ENCODE data around the gene PSMB9.
"Not testable (repeated sequence)": the region's sequence is repeated elsewhere in the genome, so short reads cannot be mapped to it uniquely, and the experiment has no call there.

Gene PSMB9

DNA sequence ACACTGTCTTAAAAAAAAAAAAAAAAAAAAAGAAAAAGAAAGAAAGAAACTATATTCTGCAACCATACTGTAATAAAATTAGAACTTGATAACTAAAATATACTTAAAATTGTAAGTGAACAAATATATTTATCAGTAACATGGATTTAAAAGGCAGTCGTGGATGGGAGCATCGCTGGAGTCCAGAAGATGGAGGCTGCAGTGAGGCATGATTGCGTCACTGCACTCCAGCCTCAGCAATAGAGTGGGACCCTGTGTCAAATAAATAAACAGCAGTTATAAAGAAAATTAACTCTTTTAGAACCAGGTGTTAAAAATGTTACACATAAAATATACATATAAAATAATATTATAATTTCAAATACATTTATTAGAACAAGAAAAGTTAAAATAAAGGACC lies 8.7 kb downstream of the PSMB9 start:
- no peak for DNase-seq (ENCODE audit: low spot score)

DNA sequence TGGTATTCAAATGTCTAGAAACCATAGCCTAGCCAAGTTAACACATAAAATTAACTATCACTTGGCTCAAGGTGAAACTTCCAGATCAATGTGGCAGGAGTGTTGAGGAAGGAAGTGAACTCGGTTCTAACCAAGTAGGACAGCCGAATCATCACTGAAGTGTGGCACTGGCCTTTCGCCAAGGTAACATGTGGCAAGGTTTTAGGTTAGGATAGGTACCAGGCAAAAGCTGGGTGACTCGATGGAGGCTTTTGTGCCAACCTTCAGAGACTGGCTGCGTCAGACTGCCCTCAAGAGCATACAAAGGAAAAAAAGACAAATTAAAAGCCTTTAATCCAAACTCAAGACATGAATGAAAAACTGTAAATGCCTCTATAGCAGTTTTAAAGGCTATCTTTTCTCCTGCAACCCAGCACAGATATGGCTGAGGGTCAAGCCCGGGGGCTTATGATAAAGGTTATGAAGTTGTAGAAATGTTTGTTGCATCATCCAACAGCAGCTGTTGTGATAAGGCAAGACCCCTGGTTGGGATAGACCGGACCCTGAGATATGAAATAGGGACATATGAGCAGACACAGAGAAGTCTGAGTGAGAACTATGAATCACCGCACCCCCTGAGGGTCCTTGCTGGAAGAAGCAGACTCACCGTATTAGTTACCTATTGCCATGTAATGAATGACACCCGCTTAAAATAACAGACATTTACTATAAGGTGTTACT lies 11.9 kb downstream of the PSMB9 start:
- no peak for DNase-seq (ENCODE audit: low spot score)

DNA sequence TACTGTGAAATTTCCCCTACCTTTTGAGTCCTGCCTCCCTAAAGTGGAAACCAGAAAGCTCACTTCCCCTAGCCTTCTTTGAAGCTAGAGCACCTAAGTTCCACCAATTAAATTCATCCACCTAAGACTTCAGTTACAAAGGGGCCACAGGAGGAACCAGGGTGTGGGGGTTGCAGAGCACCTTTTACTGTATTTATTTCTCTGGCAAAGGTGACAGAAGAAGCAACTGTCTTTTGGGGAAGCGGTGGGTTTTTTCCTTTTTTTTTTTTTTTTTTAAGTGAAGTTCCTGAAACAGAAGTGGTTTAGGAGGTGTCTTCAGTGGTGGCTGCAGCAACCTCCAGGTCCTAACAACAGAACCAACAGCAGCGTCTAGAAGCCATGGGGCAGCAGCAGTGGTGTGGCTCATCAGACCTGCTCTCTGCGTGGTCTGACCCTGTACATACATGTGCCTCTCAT lies 13.1 kb downstream of the PSMB9 start:
- DNase-seq (ENCODE audit: low spot score): peak; percentile 53

DNA sequence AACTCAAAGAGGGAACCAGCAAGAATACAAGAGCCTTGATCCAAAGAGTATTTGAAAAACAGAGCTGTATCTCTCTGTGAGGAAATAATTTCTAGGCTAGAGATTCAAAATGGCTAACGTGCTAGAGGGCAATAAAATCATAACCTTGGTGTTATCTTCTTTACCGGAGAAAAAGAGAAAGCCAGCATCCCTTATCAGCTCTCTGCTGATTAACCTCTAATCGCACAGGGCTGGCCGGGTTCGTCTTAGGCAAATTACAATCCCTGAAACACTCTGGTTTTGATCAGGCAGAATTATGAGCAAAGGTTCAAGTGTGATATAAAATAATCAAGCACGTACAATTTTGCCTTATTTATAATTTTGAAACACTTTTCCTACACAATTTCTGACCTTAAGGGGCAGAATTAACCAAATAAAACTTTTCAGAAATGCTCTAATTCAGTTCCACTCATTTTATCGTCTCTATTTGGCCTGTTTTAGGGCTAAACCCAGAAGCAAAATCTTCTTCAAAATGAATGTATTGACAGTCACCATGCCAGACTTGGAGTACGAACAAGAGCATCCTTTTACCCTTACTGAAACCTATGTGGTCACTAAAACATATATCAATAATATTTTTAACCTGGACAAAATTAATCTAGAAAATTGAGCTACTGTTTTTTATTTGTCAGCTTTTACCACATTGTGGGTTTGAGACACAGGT lies 13.7 kb downstream of the PSMB9 start:
- DNase-seq (ENCODE audit: low spot score): no peak

DNA sequence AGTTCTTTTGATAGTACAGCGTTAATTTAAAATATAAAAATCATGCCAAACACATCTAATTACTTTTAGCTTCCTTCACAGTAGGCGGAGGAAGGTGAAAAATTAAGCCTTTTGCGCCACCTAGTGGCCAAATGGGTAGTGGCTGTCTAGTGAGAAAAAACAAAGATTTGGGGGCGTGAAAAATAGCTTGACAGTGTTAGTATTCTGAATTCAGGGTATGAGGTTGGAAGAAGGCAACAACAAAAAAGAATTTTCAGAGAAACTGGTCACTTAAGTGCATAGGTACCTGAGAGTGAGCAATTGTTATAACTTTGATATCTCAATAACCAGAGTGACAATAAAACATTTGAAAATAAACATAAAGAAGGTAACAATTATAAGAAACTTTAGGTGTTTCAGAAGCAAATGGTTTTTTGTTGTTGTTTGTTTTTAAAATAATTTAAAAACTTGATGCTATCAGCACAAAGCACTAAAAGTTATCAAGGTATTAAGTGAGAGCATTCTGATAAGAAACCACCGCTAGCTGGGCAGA lies 14.3 kb downstream of the PSMB9 start:
- peak; percentile 67 for DNase-seq (ENCODE audit: low spot score)

DNA sequence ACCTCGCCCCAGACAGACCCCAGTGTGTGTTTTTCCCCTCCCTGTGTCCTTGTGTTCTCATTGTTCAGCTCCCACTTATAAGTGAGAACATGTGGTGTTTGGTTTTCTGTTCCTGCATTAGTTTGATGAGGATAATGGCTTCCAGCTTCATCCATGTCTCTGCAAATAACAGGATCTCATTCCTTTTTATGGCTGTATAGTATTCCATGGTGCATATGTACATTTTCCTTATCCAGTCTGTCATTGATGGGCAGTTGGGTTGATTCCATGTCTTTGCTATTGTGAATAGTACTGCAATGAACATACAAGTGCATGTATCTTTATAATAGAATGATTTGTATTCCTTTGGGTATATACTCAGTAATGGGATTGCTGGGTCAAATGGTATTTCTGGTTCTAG lies 20.0 kb downstream of the PSMB9 start:
- not testable (repeated sequence) for DNase-seq (ENCODE audit: low spot score)

DNA sequence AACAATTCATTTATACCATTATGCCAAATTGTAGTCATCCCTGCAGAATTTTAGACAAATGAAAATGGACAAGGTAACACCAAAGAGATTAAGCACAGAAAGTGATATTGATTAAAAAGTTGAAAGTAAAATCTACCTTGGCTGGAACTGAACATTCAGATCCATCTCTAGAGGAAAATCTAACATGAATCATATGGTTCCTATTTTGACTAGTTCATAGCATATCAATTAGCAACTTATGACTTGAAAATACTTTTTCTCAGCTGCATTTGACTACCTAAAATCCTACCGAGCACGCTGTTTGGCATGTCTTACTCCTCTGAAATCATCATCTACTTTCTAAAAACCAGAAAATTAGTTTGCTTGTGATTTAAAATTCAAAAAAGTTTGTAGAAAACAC lies 22.6 kb downstream of the PSMB9 start:
- no peak for DNase-seq (ENCODE audit: low spot score)

DNA sequence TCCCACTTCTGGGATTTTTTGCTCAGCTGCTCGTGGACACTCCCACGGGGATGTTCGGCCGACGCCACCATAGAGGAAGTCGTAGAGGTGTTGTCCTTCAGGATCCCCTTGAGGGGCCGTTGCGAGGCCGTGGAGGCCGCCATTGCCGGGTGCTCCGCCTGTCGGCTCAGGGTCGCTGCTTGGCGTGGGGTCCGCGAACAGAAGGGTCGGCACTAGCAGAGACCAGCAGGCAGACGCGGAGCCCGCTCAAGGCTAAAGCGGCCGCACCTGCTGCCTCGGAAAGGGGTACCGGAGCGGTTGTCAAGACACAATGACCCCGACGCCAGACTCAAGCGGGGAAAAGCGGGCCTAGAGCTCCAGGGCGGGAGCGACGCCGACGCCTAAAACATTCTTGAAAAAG lies 25.7 kb downstream of the PSMB9 start:
- no peak for DNase-seq (ENCODE audit: low spot score)

DNA sequence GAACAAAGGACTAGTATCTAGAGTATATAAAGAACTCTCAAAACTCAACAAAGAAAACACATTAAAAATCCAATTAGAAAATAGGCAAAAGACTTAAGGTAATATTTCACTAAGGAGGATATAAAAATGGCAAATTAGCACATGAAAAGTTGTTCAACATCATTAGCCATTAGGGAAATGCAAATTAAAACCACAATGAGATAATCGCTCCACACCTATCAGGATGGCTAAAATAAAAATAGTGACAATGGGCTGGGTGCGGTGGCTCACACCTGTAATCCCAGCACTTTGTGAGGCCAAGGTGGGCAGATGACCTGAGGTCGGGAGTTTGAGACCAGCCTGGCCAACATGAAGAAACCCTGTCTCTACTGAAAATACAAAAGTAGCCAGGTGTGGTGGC lies 27.0 kb downstream of the PSMB9 start:
- not testable (repeated sequence) for DNase-seq (ENCODE audit: low spot score)

DNA sequence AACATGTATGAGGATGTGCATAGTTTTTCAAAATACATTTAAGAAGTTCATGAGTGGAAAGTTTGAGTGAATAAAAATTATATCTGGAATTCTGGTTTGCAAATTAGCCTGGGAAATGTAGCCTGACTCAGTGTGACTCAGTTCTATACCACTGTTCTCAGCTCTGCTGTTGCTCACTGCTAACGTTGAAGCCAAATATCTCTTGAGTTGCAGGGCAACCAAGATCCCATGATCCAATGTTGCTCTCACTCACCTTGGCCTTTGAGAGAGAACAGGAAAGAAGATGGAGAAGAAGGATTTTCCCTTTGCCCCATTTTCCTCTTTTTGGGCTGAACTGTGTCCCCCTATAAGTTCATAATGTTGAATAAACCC lies 28.9 kb downstream of the PSMB9 start:
- no peak for DNase-seq (ENCODE audit: low spot score)

DNA sequence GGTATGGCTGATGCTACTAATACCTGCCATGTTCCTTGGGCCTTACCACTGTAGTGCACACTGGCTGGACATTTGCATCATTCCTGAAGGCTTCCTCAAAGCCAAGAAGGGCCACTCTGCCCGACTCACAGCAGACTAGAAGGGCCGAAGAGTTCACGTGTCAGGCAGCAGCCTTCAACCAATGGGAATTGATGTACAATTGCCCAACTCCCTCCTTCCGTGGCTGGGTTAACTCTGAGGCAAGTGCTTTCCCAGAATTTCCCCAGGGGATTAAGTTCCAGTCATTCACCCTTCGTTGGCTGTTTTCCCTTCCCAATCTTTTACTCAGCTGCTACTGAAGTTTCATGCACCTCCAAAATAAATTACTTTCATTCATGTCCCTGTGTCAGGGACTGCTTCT lies 29.8 kb downstream of the PSMB9 start:
- no peak for DNase-seq (ENCODE audit: low spot score)

DNA sequence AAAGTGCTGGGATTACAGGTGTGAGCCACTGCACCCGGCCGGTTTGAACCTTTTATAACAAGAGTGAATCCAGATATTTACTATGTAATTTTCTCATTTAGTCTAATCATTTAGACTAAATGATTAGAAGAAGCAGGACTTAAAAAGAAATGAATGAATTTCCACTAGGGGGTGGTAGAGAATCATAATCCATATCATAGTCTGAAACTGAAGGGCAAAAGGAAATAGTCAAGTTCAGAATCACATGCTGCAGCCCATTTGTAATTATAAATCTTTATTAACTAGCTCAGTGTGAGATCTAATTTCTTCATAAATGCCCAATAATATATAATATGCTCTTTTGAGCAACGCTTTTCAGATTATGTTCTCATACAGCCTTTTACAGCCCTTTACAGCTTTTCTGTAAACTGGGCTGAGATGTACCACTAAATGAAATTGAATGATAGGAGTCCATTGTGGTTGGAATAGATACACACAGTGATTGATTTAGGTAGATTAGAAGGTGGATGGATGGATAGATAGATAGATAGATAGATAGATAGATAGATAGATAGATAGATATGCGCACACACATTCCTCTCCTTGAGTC lies 31.8 kb downstream of the PSMB9 start:
- DNase-seq (ENCODE audit: low spot score): peak; percentile 69

DNA sequence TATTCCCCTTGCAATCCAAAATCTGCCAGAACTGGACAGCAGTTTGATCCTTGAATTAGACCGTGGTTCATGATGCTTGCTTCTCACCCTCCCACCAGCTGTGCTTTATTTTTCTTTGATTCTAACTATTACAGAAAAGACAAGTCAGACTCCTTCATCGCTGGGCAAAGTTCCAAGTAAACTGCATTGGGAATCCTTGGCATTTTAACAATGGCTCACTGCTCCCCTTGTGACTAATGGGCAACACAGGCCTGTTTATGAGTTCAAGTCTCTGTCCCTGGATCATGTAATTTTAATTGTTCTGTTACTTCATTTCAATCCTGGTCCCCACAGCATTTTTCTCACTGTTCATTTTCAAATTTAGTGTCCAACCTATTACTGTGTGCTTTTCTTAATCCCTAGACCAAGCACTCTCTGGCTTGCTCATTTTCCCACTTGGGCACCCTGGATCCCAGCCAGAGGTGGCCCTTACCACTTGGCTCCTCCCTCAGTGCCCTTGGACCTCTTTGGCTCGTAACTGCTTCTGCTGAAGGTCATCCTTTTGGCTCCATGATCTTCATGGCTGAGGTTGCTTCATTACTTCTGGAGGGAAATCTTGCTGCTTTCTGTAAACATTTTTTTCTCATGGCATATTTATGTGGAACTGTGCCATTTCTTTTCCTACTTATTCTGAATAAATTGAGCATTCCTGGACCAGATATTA lies 32.8 kb downstream of the PSMB9 start:
- no peak for DNase-seq (ENCODE audit: low spot score)

DNA sequence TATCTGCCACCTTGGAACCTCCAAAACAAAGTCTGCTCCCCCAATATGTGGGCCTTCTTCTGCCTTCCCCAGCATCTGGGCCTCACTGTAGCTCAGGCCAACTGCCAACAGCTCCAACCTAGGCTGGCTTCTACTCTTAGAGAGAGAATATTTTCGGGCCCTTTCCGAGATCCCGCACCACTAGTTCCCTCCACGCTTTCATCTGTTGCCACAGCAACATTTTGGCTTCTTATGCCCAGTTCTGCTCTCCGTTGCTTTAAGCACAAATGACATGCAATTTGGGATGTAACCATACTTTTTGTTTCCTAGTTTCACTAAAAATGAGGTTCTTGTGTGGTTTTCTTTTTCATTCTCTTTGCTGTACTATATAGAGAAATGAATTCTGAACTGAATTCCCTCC lies 33.6 kb downstream of the PSMB9 start:
- no peak for DNase-seq (ENCODE audit: low spot score)

DNA sequence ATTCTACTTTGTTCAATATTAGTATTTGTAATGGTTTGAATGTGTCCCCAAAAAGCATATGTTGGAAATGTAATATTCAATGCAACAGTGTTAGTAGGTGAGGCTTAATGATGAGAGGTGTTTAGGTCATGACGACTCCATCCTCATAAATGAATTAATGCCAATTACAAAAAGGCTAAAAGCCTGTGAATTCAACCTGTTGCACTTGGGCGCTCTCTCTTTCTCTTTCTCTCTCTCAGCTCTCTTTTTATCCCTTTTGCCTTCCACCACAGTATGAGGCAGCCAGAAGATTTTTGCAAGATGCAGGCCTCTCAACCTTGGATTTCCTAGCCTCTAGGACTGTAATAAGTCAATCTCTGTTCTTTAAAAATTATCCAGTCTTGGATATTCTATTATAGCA lies 34.6 kb downstream of the PSMB9 start:
- DNase-seq (ENCODE audit: low spot score): no peak

DNA sequence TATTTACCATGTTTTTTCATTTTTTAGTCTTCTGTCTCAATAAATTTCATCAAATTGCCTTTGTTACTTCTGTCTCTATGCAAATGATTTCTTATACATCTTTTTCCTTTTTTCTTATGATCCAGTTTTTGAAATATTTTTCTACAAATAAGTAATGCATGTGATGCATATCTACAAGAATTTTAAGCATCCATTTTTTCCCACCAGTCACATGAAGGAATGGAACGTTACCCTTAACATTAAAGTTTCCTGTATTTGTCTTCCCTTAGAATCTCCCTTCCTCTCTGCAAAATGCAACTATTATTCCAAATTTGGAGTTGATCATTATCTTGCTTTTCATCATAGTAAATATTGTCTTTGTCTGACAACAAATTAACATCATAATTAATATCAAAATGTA lies 35.5 kb downstream of the PSMB9 start:
- DNase-seq (ENCODE audit: low spot score): no peak

DNA sequence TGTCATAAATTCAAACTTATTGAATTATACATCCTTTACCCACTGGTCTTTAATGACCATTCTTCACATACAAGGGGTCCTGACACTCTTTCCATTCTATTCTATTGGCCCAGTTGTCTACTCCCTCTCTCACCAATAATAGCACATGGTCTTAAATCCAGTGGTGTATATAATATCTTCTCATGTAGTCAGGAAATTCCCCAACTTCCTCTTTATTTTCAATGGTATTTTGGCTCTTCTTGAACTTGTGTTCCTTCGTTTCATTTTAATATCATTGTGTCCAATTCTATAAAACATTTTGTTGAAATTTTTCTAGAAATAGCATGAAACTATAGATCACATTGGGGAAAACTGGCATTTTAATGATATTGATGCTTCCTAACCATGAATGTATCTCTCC lies 36.8 kb downstream of the PSMB9 start:
- DNase-seq (ENCODE audit: low spot score): no peak

DNA sequence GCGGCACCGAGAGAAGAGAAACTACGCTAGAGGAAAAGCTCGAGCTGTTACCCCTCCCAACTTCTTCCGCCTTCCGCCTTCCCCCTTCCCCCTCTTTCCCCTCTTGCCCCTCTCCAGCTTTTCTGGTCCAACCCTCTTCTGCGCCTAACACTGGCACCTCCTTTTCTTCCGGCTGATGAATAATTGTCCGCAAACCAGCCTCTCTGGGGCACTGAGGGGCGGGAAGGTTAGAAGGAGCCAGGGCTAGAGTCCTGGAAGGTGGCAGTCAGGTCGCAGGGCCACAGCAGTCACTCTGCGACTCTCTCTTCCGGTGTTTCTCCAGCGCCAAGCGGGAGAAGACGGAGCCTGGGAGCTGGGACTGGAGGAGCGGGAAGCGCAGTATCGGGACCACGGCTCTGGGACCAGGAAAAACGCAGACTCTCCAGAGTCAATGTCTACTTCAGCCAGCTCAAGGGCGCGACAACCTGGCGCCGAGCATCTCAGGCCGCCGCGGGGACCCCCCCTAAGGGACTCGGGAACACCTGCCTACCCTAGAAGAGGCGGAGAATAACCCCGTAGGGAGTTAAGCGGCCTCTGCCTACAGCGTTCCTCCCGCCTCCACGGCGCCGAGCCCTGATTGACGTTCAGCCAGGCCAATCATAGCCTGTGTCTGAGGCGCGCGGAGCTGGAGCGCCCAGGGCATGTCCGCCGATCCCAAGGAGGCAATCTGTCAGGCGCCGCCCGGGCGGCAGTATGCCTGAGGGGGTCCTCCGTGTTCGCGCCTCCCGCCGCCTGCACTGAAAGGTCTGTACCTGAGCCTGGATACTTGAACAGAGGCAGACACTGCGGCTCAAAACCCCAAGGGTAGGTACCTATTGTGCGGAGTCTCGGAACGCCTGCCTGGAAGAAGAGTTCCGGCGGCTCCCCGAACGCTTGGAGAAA lies 40.4 kb downstream of the PSMB9 start:
- DNase-seq (ENCODE audit: low spot score): peak; percentile 100

DNA sequence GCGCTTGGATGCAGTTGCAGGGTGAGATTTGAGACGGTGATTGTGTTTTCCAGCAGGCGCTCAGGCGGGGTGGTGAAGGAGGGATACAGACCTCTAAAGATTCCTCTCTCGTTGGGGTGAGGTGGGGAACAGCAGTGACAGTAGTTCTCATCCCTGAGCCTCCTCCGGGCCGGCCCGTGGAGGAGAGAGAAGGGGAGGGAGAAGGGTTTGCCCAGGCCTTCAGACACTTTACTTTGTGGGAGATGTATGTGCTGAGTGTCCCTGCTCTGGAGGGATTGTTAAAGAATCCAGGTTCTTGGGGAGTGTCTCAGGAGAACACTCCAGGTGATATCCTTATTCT lies 41.0 kb downstream of the PSMB9 start:
- no peak for DNase-seq (ENCODE audit: low spot score)

DNA sequence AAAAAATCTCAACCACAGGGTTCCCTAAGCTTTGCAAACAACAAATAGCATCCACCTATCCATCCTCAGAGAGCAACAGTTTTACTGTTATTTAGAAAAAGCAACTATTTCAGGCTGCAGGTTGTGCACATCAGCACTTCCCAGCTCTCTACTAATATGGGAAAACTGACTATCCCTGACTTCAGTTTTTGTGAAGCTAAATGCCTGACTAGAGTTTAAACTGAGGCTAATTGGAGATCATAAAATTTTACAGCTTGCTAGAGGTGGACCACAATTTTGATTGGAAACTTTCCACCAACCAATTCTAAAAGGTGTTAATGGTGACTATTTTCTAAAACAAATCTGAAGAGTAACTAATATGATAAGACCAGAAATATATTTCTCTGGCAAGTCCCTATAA lies 50.0 kb downstream of the PSMB9 start:
- no peak for DNase-seq (ENCODE audit: low spot score)

DNA sequence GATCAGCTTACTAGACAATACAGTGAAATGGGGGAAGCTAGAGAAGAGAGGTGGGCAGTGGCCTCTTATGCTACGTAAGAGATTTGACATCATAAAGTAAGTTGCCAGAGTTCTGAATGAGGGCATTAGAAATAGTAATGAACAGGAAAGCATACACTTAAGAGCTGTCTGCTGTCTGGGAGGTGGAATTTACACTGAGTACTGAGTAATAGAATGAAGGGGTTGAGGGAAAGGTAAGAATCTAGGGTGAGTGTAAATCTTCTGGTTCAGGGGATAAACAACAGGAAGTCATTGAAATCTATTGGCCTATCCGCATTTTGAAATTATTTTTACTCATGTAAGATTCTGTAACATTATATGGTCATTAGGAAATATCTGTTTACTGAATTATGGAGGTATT lies 51.1 kb downstream of the PSMB9 start:
- no peak for DNase-seq (ENCODE audit: low spot score)

DNA sequence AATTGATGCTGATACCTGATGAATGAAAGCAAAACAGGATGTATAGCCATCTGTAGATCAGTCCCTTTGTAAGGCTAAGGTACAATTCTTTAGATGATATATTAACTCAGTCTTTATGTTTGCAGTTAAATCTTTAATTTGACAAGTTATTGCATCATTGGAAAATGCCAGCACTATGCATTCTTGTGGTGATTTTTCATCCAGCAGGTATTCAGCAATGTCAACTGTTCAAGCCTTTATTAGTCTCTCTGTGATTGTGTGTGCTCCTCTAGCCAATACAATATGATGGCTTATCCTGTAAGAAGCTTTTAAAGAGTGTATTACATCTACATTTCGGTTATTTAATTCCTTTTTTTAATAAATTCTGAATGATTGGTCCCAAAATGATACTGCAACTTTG lies 52.5 kb downstream of the PSMB9 start:
- no peak for DNase-seq (ENCODE audit: low spot score)

All from germinal center (tissue), 1 donor.